IMR-90 (cell line): ENCODE measurements around the gene TMEM218.

Experiments used
- CTCF ChIP-seq: conservative IDR thresholded peaks from 2 replicates; pipeline ENCODE4 v1.5.1; 2012; ENCODE audit warnings: mild to moderate bottlenecking, low read depth, low read length, improper control_type of control experiment
- MAFK ChIP-seq: IDR thresholded peaks from 2 replicates; pipeline ENCODE4 v1.6.1; 2012; ENCODE audit warnings: low read depth, low read length, improper control_type of control experiment
- POLR2A ChIP-seq: IDR thresholded peaks from 2 replicates; pipeline ENCODE4 v1.6.1; 2012; ENCODE audit warnings: mild to moderate bottlenecking, low read depth, low read length
- RAD21 ChIP-seq: IDR thresholded peaks from 2 replicates; pipeline ENCODE4 v1.6.1; 2012; ENCODE audit warnings: low read length, improper control_type of control experiment

DNA sequence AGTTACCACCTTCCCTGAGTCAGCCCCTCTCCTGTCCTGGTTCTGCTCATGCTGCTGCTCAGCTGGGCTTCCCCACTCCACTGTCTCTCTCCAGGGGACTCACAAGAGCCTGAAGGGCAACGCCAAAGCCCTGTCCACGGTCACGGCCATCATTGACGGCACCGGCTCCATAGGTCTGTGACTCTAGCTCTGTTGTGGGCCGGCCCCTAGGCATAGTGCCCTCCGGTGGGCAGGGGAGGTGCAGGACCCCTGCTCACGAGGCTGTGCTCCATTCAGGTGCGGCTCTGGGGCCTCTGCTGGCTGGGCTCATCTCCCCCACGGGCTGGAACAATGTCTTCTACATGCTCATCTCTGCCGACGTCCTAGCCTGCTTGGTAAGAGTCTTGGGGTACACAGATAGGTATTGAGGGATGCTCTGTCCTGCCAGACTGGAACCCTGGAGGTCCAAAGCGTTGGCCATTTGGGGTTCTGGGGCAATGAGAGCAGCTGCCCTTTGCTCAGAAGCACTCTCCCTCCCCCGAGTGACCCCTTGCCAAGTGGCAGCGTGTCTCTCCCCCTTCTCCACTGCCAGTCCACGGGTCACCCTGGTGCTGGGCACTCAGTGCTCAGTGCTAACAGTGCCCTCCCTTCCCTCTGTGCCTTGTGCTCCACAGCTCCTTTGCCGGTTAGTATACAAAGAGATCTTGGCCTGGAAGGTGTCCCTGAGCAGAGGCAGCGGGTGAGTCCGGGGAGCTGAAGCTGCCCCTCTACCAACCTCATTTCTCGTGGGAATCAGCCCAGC lies 25.9 kb downstream of the TMEM218 start:
- TF ChIP-seq CTCF (no peak), MAFK (no peak), RAD21 (no peak), POLR2A (no peak)
